GM12891 (cell line): ENCODE measurements around the gene PPM1E.

Experiments
- PAX5 ChIP-seq: IDR thresholded peaks from 2 replicates; pipeline ENCODE4 v1.6.1; 2011; ENCODE audit warnings: low read length, moderate library complexity, mild to moderate bottlenecking; ENCODE audit not compliant: insufficient read depth, severe bottlenecking
- POLR2A ChIP-seq: IDR thresholded peaks from 2 replicates; pipeline ENCODE4 v1.6.1; 2011; ENCODE audit warnings: low read depth, low read length, control low read depth
- POLR2AphosphoS5 ChIP-seq: IDR thresholded peaks from 2 replicates; pipeline ENCODE4 v1.6.1; 2011; ENCODE audit warnings: low read depth, low read length, control low read depth
- POU2F2 ChIP-seq: IDR thresholded peaks from 2 replicates; pipeline ENCODE4 v1.6.1; 2011; ENCODE audit warnings: low read depth, mild to moderate bottlenecking, control low read depth, low read length, moderate library complexity
- SPI1 ChIP-seq: IDR thresholded peaks from 2 replicates; pipeline ENCODE4 v1.6.1; 2011; ENCODE audit warnings: low read depth, low read length, control low read depth
- TAF1 ChIP-seq: IDR thresholded peaks from 2 replicates; pipeline ENCODE4 v1.6.1; 2011; ENCODE audit warnings: low read depth, low read length, control low read depth

DNA sequence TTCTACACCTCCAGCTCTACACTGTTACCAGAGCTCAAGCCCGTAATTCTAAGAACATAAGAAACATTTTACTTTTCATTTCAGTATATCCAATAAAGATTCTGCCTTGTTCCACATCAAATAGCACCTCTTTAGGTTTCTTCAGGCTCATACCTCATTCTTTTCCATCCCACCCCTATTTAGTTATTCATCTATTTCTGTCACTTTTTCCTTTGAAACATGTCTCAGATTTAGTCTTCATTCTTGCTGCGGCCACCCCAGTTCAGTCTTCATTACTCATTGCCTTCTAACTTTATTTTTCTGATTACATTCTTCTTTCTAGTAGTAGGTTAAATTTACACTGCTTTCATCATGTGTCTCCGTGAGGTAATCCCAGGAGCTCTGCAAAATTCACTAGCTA is 33.5 kb downstream of the PPM1E start:
- TF ChIP-seq POLR2AphosphoS5 (no peak), TAF1 (no peak), PAX5 (no peak), POLR2A (no peak), POU2F2 (no peak), SPI1 (no peak)
